GM12878 (cell line): ENCODE results near the gene ADAMTS3. TPM values are rescaled to one million over a fixed set of nuclear protein-coding genes. Genes with fewer than 3 reads are reported as not detected.

ENCODE experiments used
- ATAC-seq: fragments of 200-7000 bp; cut with Tn5 transposase; 3 replicates; pipeline ENCODE4 v1.9.1; 2020; ENCODE audit warnings: mild to moderate bottlenecking, moderate library complexity
- BruUV-seq: library from RNA; stranded (reverse); fragments of 400-500 nt; replicated peaks from 2 replicates; lab custom pipeline; 2021; lab: Mats Ljungman, UMichigan
- CTCF ChIA-PET: fragments of 300-600 bp; sonication (Branson Sonifier 250); formaldehyde crosslinking; extraction: SDS; loops from one replicate; lab custom pipeline; 2021; ENCODE audit warnings: inconsistent platforms; lab: Yijun Ruan, JAX
- POLR2A ChIA-PET: fragments of 350-600 bp; formaldehyde crosslinking; extraction: SDS; loops from one replicate; lab custom pipeline; 2021; ENCODE audit warnings: inconsistent platforms; lab: Charles Lee
- RAD21 ChIA-PET: fragments of 300-600 bp; sonication (Branson Sonifier 250); formaldehyde crosslinking; loops from one replicate; lab custom pipeline; 2023; ENCODE audit warnings: antibody characterized with exemption; ENCODE audit not compliant: unreplicated experiment; lab: Charles Lee
- SMC1A ChIA-PET: fragments of 300-600 bp; sonication (Branson Sonifier 250); formaldehyde crosslinking; loops from one replicate; lab custom pipeline; 2023; ENCODE audit not compliant: unreplicated experiment, uncharacterized antibody; lab: Charles Lee
- DNase-seq: peaks from one replicate; pipeline ENCODE4 v3.0.0-alpha.2; 2011; ENCODE audit warnings: low read depth, low spot score
- FAIRE-seq: peaks from 3 replicates; lab custom pipeline; 2011; peaks lifted over from hg19 to GRCh38; lab: Jason Lieb, UNC
- H2AFZ ChIP-seq: 2 replicates; pipeline ENCODE4 v1.6.0; 2011; ENCODE audit warnings: low read depth, low read length, control low read depth; ENCODE audit not compliant: control insufficient read depth
- H3K27ac ChIP-seq: 2 replicates; pipeline ENCODE4 v1.5.1; 2011; ENCODE audit warnings: control low read depth; ENCODE audit not compliant: control insufficient read depth, insufficient read depth
- H3K27me3 ChIP-seq, 2 experiments: replicated peaks in 1 of 2; 2 replicates each; pipeline versions ENCODE4 v1.6.0 to v1.6.1; 2011; ENCODE audit warnings: low read length in 1 of 2; ENCODE audit not compliant: control insufficient read depth in 2 of 2, insufficient read depth in 2 of 2
- H3K36me3 ChIP-seq, 2 experiments: 2 replicates each; pipeline ENCODE4 v1.5.1; 2011; ENCODE audit warnings: low read length in 1 of 2; ENCODE audit not compliant: control insufficient read depth in 2 of 2, insufficient read depth in 2 of 2
- H3K4me1 ChIP-seq: 2 replicates; pipeline ENCODE4 v1.6.1; 2011; ENCODE audit warnings: mild to moderate bottlenecking, low read length, moderate library complexity, mixed read lengths; ENCODE audit not compliant: control insufficient read depth, insufficient read depth
- H3K4me2 ChIP-seq: 2 replicates; pipeline ENCODE4 v1.6.0; 2011; ENCODE audit warnings: control low read depth; ENCODE audit not compliant: control insufficient read depth, insufficient read depth
- H3K4me3 ChIP-seq: fragments of 200-600 bp; sonication (generic); 2 replicates; pipeline ENCODE4 v1.5.1; 2016
- H3K79me2 ChIP-seq: 2 replicates; pipeline ENCODE4 v1.6.0; 2011; ENCODE audit warnings: low read length; ENCODE audit not compliant: control insufficient read depth, insufficient read depth
- H3K9ac ChIP-seq: 2 replicates; pipeline ENCODE4 v1.8.0; 2011; ENCODE audit warnings: low read length, control low read depth, mixed read lengths; ENCODE audit not compliant: control insufficient read depth, insufficient read depth
- H3K9me3 ChIP-seq: replicated peaks from 3 replicates; pipeline ENCODE4 v1.5.1; 2011; ENCODE audit warnings: mild to moderate bottlenecking, low read length; ENCODE audit not compliant: control insufficient read depth, insufficient read depth
- H4K20me1 ChIP-seq: 2 replicates; pipeline ENCODE4 v1.6.0; 2011; ENCODE audit not compliant: control insufficient read depth, insufficient read depth
- ATF2 ChIP-seq: IDR thresholded peaks from 2 replicates; pipeline ENCODE4 v1.6.1; 2012; ENCODE audit warnings: low read length, inconsistent platforms
- ATF7 ChIP-seq: fragments of 450-650 bp; IDR thresholded peaks from 2 replicates; pipeline ENCODE4 v1.6.1; 2016; ENCODE audit warnings: low read depth, mild to moderate bottlenecking
- CEBPB ChIP-seq, 2 experiments: fragments of 150-350 bp in 1 of 2; IDR thresholded peaks; 2 replicates each; pipeline ENCODE4 v1.6.1; 2012 to 2014; ENCODE audit warnings: low read depth in 2 of 2, low read length in 2 of 2, borderline replicate concordance in 1 of 2, inconsistent platforms in 1 of 2
- CREB1 ChIP-seq: IDR thresholded peaks from 2 replicates; pipeline ENCODE4 v1.6.1; 2012; ENCODE audit warnings: low read depth, mild to moderate bottlenecking, inconsistent platforms
- ESRRA ChIP-seq: IDR thresholded peaks from 2 replicates; pipeline ENCODE4 v1.6.1; 2012; ENCODE audit warnings: mild to moderate bottlenecking, low read length, improper control_type of control experiment
- IKZF1 ChIP-seq: fragments of 450-650 bp; conservative IDR thresholded peaks from 2 replicates; pipeline ENCODE4 v1.6.1; 2017; ENCODE audit warnings: antibody characterized with exemption, mild to moderate bottlenecking
- JUNB ChIP-seq: IDR thresholded peaks from 2 replicates; pipeline ENCODE4 v1.6.1; 2016; ENCODE audit warnings: antibody characterized with exemption, mild to moderate bottlenecking
- MAX ChIP-seq: IDR thresholded peaks from 2 replicates; pipeline ENCODE4 v1.6.1; 2012; ENCODE audit warnings: low read depth, low read length, improper control_type of control experiment
- MEF2B ChIP-seq: fragments of 450-650 bp; IDR thresholded peaks from 2 replicates; pipeline ENCODE4 v1.6.1; 2018; ENCODE audit warnings: mild to moderate bottlenecking, moderate library complexity; ENCODE audit not compliant: partially characterized antibody, poor library complexity, severe bottlenecking
- PML ChIP-seq: IDR thresholded peaks from 2 replicates; pipeline ENCODE4 v1.6.1; 2012; ENCODE audit warnings: low read length, inconsistent platforms
- POLR2AphosphoS5 ChIP-seq: IDR thresholded peaks from 2 replicates; pipeline ENCODE4 v1.6.1; 2011; ENCODE audit warnings: mild to moderate bottlenecking, low read length, inconsistent platforms
- SRF ChIP-seq, 2 experiments: IDR thresholded peaks; 2 replicates each; pipeline ENCODE4 v1.6.1; 2011; ENCODE audit warnings: low read depth in 2 of 2, low read length in 2 of 2, mild to moderate bottlenecking in 1 of 2, moderate library complexity in 1 of 2
- STAT1 ChIP-seq: fragments of 450-650 bp; conservative IDR thresholded peaks from 2 replicates; pipeline ENCODE4 v1.6.1; 2014; ENCODE audit warnings: antibody characterized with exemption, mild to moderate bottlenecking
- TBL1XR1 ChIP-seq: IDR thresholded peaks from 2 replicates; pipeline ENCODE4 v1.6.1; 2012; ENCODE audit warnings: low read depth, low read length, improper control_type of control experiment
- YBX1 ChIP-seq: fragments of 450-650 bp; IDR thresholded peaks from 2 replicates; pipeline ENCODE4 v1.6.1; 2016; ENCODE audit warnings: antibody characterized with exemption
- ZNF217 ChIP-seq: fragments of 450-650 bp; IDR thresholded peaks from 2 replicates; pipeline ENCODE4 v1.6.1; 2017; ENCODE audit warnings: antibody characterized with exemption, mild to moderate bottlenecking
- WGBS: methylation state at CpG from one replicate; pipeline ENCODE4 v1.1.6; 2016; ENCODE audit warnings: low lambda C conversion rate; ENCODE audit not compliant: insufficient replicate concordance, insufficient coverage; ENCODE audit errors: missing lambda C conversion rate; 5-methylcytosine and 5-hydroxymethylcytosine counted together
- in situ Hi-C: fragments of 300-500 bp; cut with MboI; formaldehyde crosslinking; loops from 9 replicates; pipeline ENCODE4 v1.14.3; 2018; ENCODE audit warnings: mixed read lengths
- intact Hi-C: fragments of 100-400 bp; cut with micrococcal nuclease; formaldehyde crosslinking; loops from one replicate; pipeline ENCODE4 v1.14.2; 2022; ENCODE audit not compliant: unreplicated experiment
- polyA plus RNA-seq, 11 experiments: library from polyadenylated mRNA; depleted of rRNA in 4 of 11; unstranded in 6 of 11; stranded (reverse) in 5 of 11; fragments of >200 nt; fragmentation: Nextera tagmentation in 4 of 11; fragmentation: Illumina TruSeq in 1 of 11; extraction: Ambion mirVana in 4 of 11; extraction: Trizol in 1 of 11; gene quantifications; 1 replicate in 1 of 11; 2 replicates in 10 of 11; pipeline versions ENCODE4 v1.2.1 to v1.2.3, GENCODE V29; 2011 to 2016; ENCODE audit warnings: inconsistent platforms in 2 of 11, missing spikeins in 2 of 11, low read depth in 1 of 11
- total RNA-seq, 4 experiments: library from RNA; depleted of rRNA in 3 of 4; stranded (reverse); fragments of >200 nt in 3 of 4; fragmentation: Illumina TruSeq in 1 of 4; extraction: Trizol in 1 of 4; gene quantifications; 2 replicates each; pipeline versions ENCODE4 v1.2.1 to v1.2.3, GENCODE V29; 2013 to 2021

Gene ADAMTS3
- total and polyA plus RNA-seq, 10 of the 15 experiments (the other 5 are each of a cell fraction or from before 2014, with no cell fraction given): under 0.01 to 0.07 (median 0.02) TPM; not detected in 6

GRCh38 chr4:72286910-72287309, 282.1 kb downstream of the ADAMTS3 start:
- ChIA-PET SMC1A (interaction anchor here (1.2 to 3.8 kb wide), 3 partner anchors 14 to 458 kb away, joined by 3 to 22 read pairs (median 8); no protein-coding TSS in a partner anchor), RAD21 (interaction anchor here (0.9 to 1.3 kb wide), 5 partner anchors 8 to 1069 kb away, joined by 3 to 5 read pairs (median 3); no protein-coding TSS in a partner anchor), CTCF (interaction anchor here (0.7 to 2.7 kb wide), 6 partner anchors 14 to 1016 kb away, joined by 3 to 12 read pairs (median 4); no protein-coding TSS in a partner anchor), POLR2A (no interaction called here)
- Histone ChIP-seq H3K9ac (no peak overlapping the region), H3K79me2 (no peaks in the 10 kb centered on the region), H3K4me1 (no peaks in the 10 kb centered on the region), H3K36me3 (no peaks in the 10 kb centered on the region), H3K27ac (no peak overlapping the region), H4K20me1 (no peaks in the 10 kb centered on the region), H3K9me3 (no peaks in the 10 kb centered on the region), H2AFZ (no peak overlapping the region), H3K27me3 (no peaks in the 10 kb centered on the region), H3K4me2 (no peak overlapping the region), H3K4me3 (no peak overlapping the region)
- 17% methylated on average over 2 of the region's 2 CpGs for WGBS
- ATAC-seq (no peak), FAIRE-seq (no peak), DNase-seq (no peak)
- no TSS peak for BruUV-seq
- in situ Hi-C loops (loop anchor here (25.0 kb wide), 1 partner anchor 1675 kb away; no protein-coding TSS in a partner anchor), intact Hi-C loops (no loop called here)
- TF ChIP-seq SRF (IDR thresholded peaks at IDR 0.05; ENCODE audit: low read depth in 2 of 2, low read length in 2 of 2) (no peak), STAT1 (no peak), POLR2AphosphoS5 (no peak), CREB1 (no peak), YBX1 (no peak), ESRRA (no peak), ATF2 (no peak), MAX (no peak), PML (no peak), CEBPB (IDR thresholded peaks at IDR 0.05; ENCODE audit: borderline replicate concordance in 1 of 2, low read depth in 2 of 2, low read length in 2 of 2) (no peak), ZNF217 (no peak), IKZF1 (no peak), TBL1XR1 (no peak), MEF2B (no peak), JUNB (no peak), ATF7 (no peak)
